Smooth muscle cell (in vitro differentiated cells): ENCODE measurements around the gene MAMLD1. TPM values are rescaled to one million over a fixed set of nuclear protein-coding genes. Genes with fewer than 3 reads are reported as not detected.

Experiments used
- DNase-seq: peaks from one replicate; lab custom pipeline; 2025; ENCODE audit not compliant: unreplicated experiment; lab: John Stamatoyannopoulos, UW
- H2AFZ ChIP-seq: fragments of 200-600 bp; sonication (generic); 2 replicates; pipeline ENCODE4 v1.6.0; 2016; ENCODE audit warnings: antibody characterized with exemption, low read depth, mild to moderate bottlenecking
- H3F3A ChIP-seq: fragments of 200-600 bp; sonication (generic); 2 replicates; pipeline ENCODE4 v1.6.0; 2017; ENCODE audit warnings: antibody characterized with exemption, low read depth
- H3K27ac ChIP-seq: fragments of 200-600 bp; sonication (generic); 2 replicates; pipeline ENCODE4 v1.5.1; 2016; ENCODE audit warnings: low read depth, mild to moderate bottlenecking
- H3K27me3 ChIP-seq: fragments of 200-600 bp; sonication (generic); 2 replicates; pipeline ENCODE4 v1.6.1; 2016; ENCODE audit warnings: low read depth, mild to moderate bottlenecking
- H3K36me3 ChIP-seq: fragments of 200-600 bp; sonication (generic); 2 replicates; pipeline ENCODE4 v1.5.1; 2016; ENCODE audit warnings: low read depth
- H3K4me1 ChIP-seq: fragments of 200-600 bp; sonication (generic); 2 replicates; pipeline ENCODE4 v1.5.1; 2016; ENCODE audit warnings: low read depth
- H3K4me2 ChIP-seq: fragments of 200-600 bp; sonication (generic); 2 replicates; pipeline ENCODE4 v1.6.0; 2016; ENCODE audit warnings: mild to moderate bottlenecking
- H3K4me3 ChIP-seq: fragments of 200-600 bp; sonication (generic); 2 replicates; pipeline ENCODE4 v1.5.1; 2016; ENCODE audit warnings: mild to moderate bottlenecking
- H3K79me2 ChIP-seq: fragments of 200-600 bp; sonication (generic); 2 replicates; pipeline ENCODE4 v1.6.0; 2016; ENCODE audit warnings: low read depth, mild to moderate bottlenecking
- H3K9ac ChIP-seq: fragments of 200-600 bp; sonication (generic); 2 replicates; pipeline ENCODE4 v1.6.0; 2016; ENCODE audit warnings: low read depth
- H3K9me3 ChIP-seq: fragments of 200-600 bp; sonication (generic); replicated peaks from 2 replicates; pipeline ENCODE4 v1.5.1; 2016; ENCODE audit warnings: low read depth
- H4K20me1 ChIP-seq: fragments of 200-600 bp; sonication (generic); 2 replicates; pipeline ENCODE4 v1.6.0; 2016; ENCODE audit warnings: low read depth
- CTCF ChIP-seq: fragments of 200-600 bp; sonication (generic); IDR thresholded peaks from 2 replicates; pipeline ENCODE4 v1.5.1; 2017; ENCODE audit warnings: borderline replicate concordance, mild to moderate bottlenecking, antibody characterized with exemption; ENCODE audit not compliant: insufficient read depth, poor library complexity, severe bottlenecking
- WGBS: methylation state at CpG from one replicate; pipeline ENCODE4 v1.1.7; 2016; ENCODE audit warnings: low lambda C conversion rate; 5-methylcytosine and 5-hydroxymethylcytosine counted together
- polyA plus RNA-seq: library from polyadenylated mRNA; unstranded; fragments of >200 nt; fragmentation: Nextera tagmentation; extraction: Ambion mirVana; gene quantifications from 2 replicates; pipeline ENCODE4 v1.2.1, GENCODE V29; 2016
- total RNA-seq: library from RNA; depleted of rRNA; stranded (reverse); fragments of >200 nt; gene quantifications from 2 replicates; pipeline ENCODE4 v1.2.3, GENCODE V29; 2014

MAMLD1 gene
- total and polyA plus RNA-seq, 2 experiments from 2014 or later = 2.4 to 3.8 TPM

GRCh38 chrX:150370589-150371312 lies 7.6 kb downstream of the MAMLD1 start:
- TF ChIP-seq CTCF = no peak
- H3K79me2 ChIP-seq = no peaks in the 10 kb centered on the region
- no peak for DNase-seq

GRCh38 chrX:150371877-150372276 lies 8.8 kb downstream of the MAMLD1 start:
- Histone ChIP-seq H3K4me2 (no peak overlapping the region), H3K27ac (no peak overlapping the region), H3K79me2 (no peaks in the 10 kb centered on the region), H3K9ac (no peak overlapping the region), H3K4me1 (no peaks in the 10 kb centered on the region), H3K36me3 (no peaks in the 10 kb centered on the region), H3K27me3 (no peaks in the 10 kb centered on the region), H4K20me1 (no peaks in the 10 kb centered on the region), H3K9me3 (no peaks in the 10 kb centered on the region), H2AFZ (no peak overlapping the region), H3K4me3 (no peak overlapping the region), H3F3A (no peaks in the 10 kb centered on the region)
- no peak for TF ChIP-seq CTCF
- 88% methylated on average over 6 of the region's 6 CpGs for WGBS
- no peak for DNase-seq

More at GRCh38 chrX:150370589-150371312, 7.6 kb downstream of the MAMLD1 start:
- no peak overlapping the region for H3K4me2 ChIP-seq
- 61% methylated on average over 5 of the region's 5 CpGs for WGBS
- no peaks in the 10 kb centered on the region for H3F3A ChIP-seq
- H3K4me3 ChIP-seq = no peak overlapping the region
- no peak overlapping the region for H2AFZ ChIP-seq
- H3K36me3 ChIP-seq = no peaks in the 10 kb centered on the region
- no peaks in the 10 kb centered on the region for H3K9me3 ChIP-seq
- H3K9ac ChIP-seq = no peak overlapping the region
- no peak overlapping the region for H3K27ac ChIP-seq
- no peaks in the 10 kb centered on the region for H3K4me1 ChIP-seq
- no peaks in the 10 kb centered on the region for H4K20me1 ChIP-seq
- H3K27me3 ChIP-seq = no peaks in the 10 kb centered on the region

GRCh38 chrX:150372280-150372679 lies 9.2 kb downstream of the MAMLD1 start:
- no peak overlapping the region for H3K4me3 ChIP-seq
- no peak overlapping the region for H3K4me2 ChIP-seq
- TF ChIP-seq CTCF = no peak
- no peak overlapping the region for H3K27ac ChIP-seq
- H3F3A ChIP-seq = no peaks in the 10 kb centered on the region
- no peaks in the 10 kb centered on the region for H3K9me3 ChIP-seq
- H3K36me3 ChIP-seq = no peaks in the 10 kb centered on the region
- 67% methylated on average over 8 of the region's 8 CpGs for WGBS
- no peak overlapping the region for H3K9ac ChIP-seq
- no peaks in the 10 kb centered on the region for H3K79me2 ChIP-seq
- no peaks in the 10 kb centered on the region for H4K20me1 ChIP-seq
- H3K4me1 ChIP-seq = no peaks in the 10 kb centered on the region
- DNase-seq = no peak
- no peaks in the 10 kb centered on the region for H3K27me3 ChIP-seq
- H2AFZ ChIP-seq = no peak overlapping the region

GRCh38 chrX:150372756-150373155 lies 9.6 kb downstream of the MAMLD1 start:
- Histone ChIP-seq H3K4me3 (no peak overlapping the region), H3K4me1 (no peaks in the 10 kb centered on the region), H3K36me3 (no peaks in the 10 kb centered on the region), H3K9me3 (no peaks in the 10 kb centered on the region), H4K20me1 (no peaks in the 10 kb centered on the region), H2AFZ (no peak overlapping the region), H3K9ac (no peak overlapping the region), H3K27me3 (no peaks in the 10 kb centered on the region), H3F3A (no peaks in the 10 kb centered on the region), H3K27ac (no peak overlapping the region), H3K4me2 (no peak overlapping the region), H3K79me2 (no peaks in the 10 kb centered on the region)
- 62% methylated on average over 6 of the region's 6 CpGs for WGBS
- DNase-seq = no peak
- TF ChIP-seq CTCF = no peak
